K562 (cell line): ENCODE measurements around the gene UBA7. TPM values are rescaled to one million over a fixed set of nuclear protein-coding genes. Genes with fewer than 3 reads are reported as not detected.
A peak's percentile ranks its signal among the peaks of the same experiment; 100 is the strongest.

Experiments
- ATF7 ChIP-seq: fragments of 450-650 bp; IDR thresholded peaks from 2 replicates; pipeline ENCODE4 v1.7.1; 2014; ENCODE audit warnings: mild to moderate bottlenecking, moderate library complexity
- CBFB ChIP-seq: sonication (generic); formaldehyde crosslinking; IDR thresholded peaks from 2 replicates; pipeline ENCODE4 v1.4.0; 2020; ENCODE audit warnings: mild to moderate bottlenecking, missing genetic modification reagents
- GATAD2A ChIP-seq: fragments of 450-650 bp; IDR thresholded peaks from 2 replicates; pipeline ENCODE4 v1.6.1; 2017
- HDAC2 ChIP-seq: fragments of 450-650 bp; IDR thresholded peaks from 2 replicates; pipeline ENCODE4 v1.6.1; 2016; ENCODE audit warnings: mild to moderate bottlenecking
- HSF4 ChIP-seq: fragments of 250-450 bp; sonication (Bioruptor Pico); IDR thresholded peaks from 2 replicates; pipeline ENCODE4 v2.1.2; 2022; ENCODE audit warnings: mild to moderate bottlenecking, moderate library complexity, borderline replicate concordance
- KLF1 ChIP-seq: fragments of 450-650 bp; IDR thresholded peaks from 2 replicates; pipeline ENCODE4 v1.6.1; 2016; ENCODE audit warnings: missing genetic modification characterization, missing compliant biosample characterization
- LEF1 ChIP-seq: fragments of 450-650 bp; IDR thresholded peaks from 2 replicates; pipeline ENCODE4 v1.6.1; 2016; ENCODE audit warnings: mild to moderate bottlenecking
- MYC ChIP-seq, 2 experiments: fragments of 250-450 bp in 1 of 2; sonication (Bioruptor Pico) in 1 of 2; IDR thresholded peaks; 2 replicates each; pipeline versions ENCODE4 v1.5.1 to v1.6.1; 2012 to 2021; ENCODE audit warnings: low read depth in 2 of 2, borderline replicate concordance in 1 of 2, improper control_type of control experiment in 1 of 2, low read length in 1 of 2, mild to moderate bottlenecking in 1 of 2, moderate library complexity in 1 of 2
- PHF21A ChIP-seq: fragments of 450-650 bp; IDR thresholded peaks from 2 replicates; pipeline ENCODE4 v1.6.1; 2017; ENCODE audit warnings: low read depth, borderline replicate concordance
- RBM34 ChIP-seq: fragments of 200-400 bp; formaldehyde crosslinking; IDR thresholded peaks from 2 replicates; pipeline ENCODE4 v1.6.1; 2018; ENCODE audit warnings: low read length, borderline replicate concordance; ENCODE audit not compliant: insufficient read depth
- SAP30 ChIP-seq: fragments of 200-600 bp; sonication (generic); IDR thresholded peaks from 2 replicates; pipeline ENCODE4 v1.6.1; 2012; ENCODE audit warnings: borderline replicate concordance, low read depth, mild to moderate bottlenecking, moderate library complexity, low read length, control low read depth, inconsistent platforms; ENCODE audit not compliant: insufficient read depth, poor library complexity, severe bottlenecking
- SIRT6 ChIP-seq: IDR thresholded peaks from one replicate; pipeline ENCODE4 v1.6.1; 2012; ENCODE audit warnings: low read depth, mild to moderate bottlenecking, control low read depth, inconsistent platforms, low read length, moderate library complexity
- U2AF1 ChIP-seq: fragments of 200-400 bp; formaldehyde crosslinking; optimal IDR thresholded peaks from 2 replicates; pipeline ENCODE3; 2017; ENCODE audit warnings: mild to moderate bottlenecking, low read depth, low read length, moderate library complexity
- U2AF2 ChIP-seq: fragments of 200-400 bp; formaldehyde crosslinking; optimal IDR thresholded peaks from 2 replicates; pipeline ENCODE3; 2017; ENCODE audit warnings: low read depth, mild to moderate bottlenecking, low read length
- ZNF124 ChIP-seq: sonication (generic); formaldehyde crosslinking; IDR thresholded peaks from 2 replicates; pipeline ENCODE4 v1.8.1; 2022; ENCODE audit warnings: missing genetic modification reagents
- ZNF165 ChIP-seq: fragments of 250-450 bp; sonication (Bioruptor Pico); IDR thresholded peaks from 2 replicates; pipeline ENCODE4 v1.4.0; 2020; ENCODE audit warnings: borderline replicate concordance
- polyA plus RNA-seq, 8 experiments: library from polyadenylated mRNA; depleted of rRNA in 4 of 8; stranded (reverse) in 5 of 8; unstranded in 3 of 8; fragments of >200 nt; fragmentation: Nextera tagmentation in 2 of 8; fragmentation: Illumina TruSeq in 1 of 8; extraction: Ambion mirVana in 2 of 8; extraction: Trizol in 1 of 8; gene quantifications; 2 replicates each; pipeline versions ENCODE4 v1.2.1 to v1.2.3, GENCODE V29; 2011 to 2014; ENCODE audit warnings: inconsistent platforms in 1 of 8, missing spikeins in 1 of 8
- total RNA-seq, 7 experiments: library from RNA; depleted of rRNA in 6 of 7; stranded (reverse); fragments of >200 nt in 6 of 7; fragmentation: Illumina TruSeq in 2 of 7; extraction: Trizol in 2 of 7; gene quantifications; 2 replicates each; pipeline versions ENCODE4 v1.2.1 to v1.2.3, GENCODE V29; 2011 to 2021; ENCODE audit warnings: low replicate concordance in 1 of 7
- TF ChIP-seq, protein P1 (sequence below): sonication (generic); formaldehyde crosslinking; IDR thresholded peaks from 2 replicates; pipeline ENCODE4 v1.8.0; 2022; ENCODE audit warnings: mild to moderate bottlenecking, missing genetic modification reagents

The UBA7 gene
- total and polyA plus RNA-seq, 9 of the 15 experiments (the other 6 are each of a cell fraction or from before 2014, with no cell fraction given), result 0.17 to 3.3 (median 2.0) TPM

DNA sequence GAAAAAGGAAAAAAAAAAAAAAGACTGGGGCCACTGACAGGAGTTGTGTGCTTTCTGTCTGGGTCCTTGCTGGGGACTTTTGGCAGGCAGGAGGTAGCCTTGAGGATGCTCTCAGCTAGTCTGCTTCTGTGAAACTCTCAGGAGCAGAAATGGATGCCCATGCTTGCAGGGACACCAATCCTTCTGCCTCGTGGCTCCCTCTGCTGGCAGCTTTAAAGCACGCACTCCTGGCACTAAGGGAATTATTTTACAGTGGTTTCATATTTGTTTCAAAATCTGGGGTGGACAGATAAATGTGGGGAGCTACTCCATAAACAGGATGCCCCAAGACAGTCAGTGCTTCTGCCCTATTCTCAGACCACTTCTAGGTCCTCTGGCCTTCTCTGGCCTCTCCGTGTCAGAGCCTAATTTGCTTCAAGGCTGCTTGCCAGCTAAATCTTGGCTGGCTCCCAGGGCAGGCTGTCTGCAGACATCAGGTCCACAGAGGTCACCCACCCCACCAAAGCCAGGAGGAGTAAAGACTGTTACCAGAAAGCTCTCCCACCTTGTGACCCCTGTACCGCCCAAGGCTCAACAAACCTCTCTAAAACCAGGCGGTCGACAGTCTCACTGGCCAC is 25.5 kb upstream of the UBA7 start (continued):
- no peak for TF ChIP-seq HDAC2
- no peak for TF ChIP-seq ZNF124 (CRISPR knock-in tag)
- TF ChIP-seq, protein P1, sequence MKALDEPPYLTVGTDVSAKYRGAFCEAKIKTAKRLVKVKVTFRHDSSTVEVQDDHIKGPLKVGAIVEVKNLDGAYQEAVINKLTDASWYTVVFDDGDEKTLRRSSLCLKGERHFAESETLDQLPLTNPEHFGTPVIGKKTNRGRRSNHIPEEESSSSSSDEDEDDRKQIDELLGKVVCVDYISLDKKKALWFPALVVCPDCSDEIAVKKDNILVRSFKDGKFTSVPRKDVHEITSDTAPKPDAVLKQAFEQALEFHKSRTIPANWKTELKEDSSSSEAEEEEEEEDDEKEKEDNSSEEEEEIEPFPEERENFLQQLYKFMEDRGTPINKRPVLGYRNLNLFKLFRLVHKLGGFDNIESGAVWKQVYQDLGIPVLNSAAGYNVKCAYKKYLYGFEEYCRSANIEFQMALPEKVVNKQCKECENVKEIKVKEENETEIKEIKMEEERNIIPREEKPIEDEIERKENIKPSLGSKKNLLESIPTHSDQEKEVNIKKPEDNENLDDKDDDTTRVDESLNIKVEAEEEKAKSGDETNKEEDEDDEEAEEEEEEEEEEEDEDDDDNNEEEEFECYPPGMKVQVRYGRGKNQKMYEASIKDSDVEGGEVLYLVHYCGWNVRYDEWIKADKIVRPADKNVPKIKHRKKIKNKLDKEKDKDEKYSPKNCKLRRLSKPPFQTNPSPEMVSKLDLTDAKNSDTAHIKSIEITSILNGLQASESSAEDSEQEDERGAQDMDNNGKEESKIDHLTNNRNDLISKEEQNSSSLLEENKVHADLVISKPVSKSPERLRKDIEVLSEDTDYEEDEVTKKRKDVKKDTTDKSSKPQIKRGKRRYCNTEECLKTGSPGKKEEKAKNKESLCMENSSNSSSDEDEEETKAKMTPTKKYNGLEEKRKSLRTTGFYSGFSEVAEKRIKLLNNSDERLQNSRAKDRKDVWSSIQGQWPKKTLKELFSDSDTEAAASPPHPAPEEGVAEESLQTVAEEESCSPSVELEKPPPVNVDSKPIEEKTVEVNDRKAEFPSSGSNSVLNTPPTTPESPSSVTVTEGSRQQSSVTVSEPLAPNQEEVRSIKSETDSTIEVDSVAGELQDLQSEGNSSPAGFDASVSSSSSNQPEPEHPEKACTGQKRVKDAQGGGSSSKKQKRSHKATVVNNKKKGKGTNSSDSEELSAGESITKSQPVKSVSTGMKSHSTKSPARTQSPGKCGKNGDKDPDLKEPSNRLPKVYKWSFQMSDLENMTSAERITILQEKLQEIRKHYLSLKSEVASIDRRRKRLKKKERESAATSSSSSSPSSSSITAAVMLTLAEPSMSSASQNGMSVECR (CRISPR knock-in tag), result no peak
- 0 out of 2 replicates have a peak, but pooled peaks have one; percentile 41 for TF ChIP-seq MYC (IDR thresholded peaks at IDR 0.05; ENCODE audit: low read depth, low read length)
- no peak for TF ChIP-seq MYC (CRISPR knock-in tag; IDR thresholded peaks at IDR 0.05; ENCODE audit: borderline replicate concordance, low read depth)
- no peak for TF ChIP-seq U2AF2
- no peak for TF ChIP-seq LEF1
- TF ChIP-seq ATF7, result no peak
- TF ChIP-seq RBM34, result no peak
- TF ChIP-seq ZNF165 (CRISPR knock-in tag), result no peak
- no peak for TF ChIP-seq CBFB (CRISPR knock-in tag)
- no peak for TF ChIP-seq U2AF1
- TF ChIP-seq PHF21A, result no peak
- TF ChIP-seq KLF1 (tag), result no peak
- no peak for TF ChIP-seq GATAD2A
- no peak for TF ChIP-seq HSF4
- TF ChIP-seq SAP30, result no peak
- TF ChIP-seq SIRT6, result no peak
